Activated CD4-positive, alpha-beta T cell treated with anti-CD3 and anti-CD28 coated beads, Interleukin-2, amount 50 U/mL, for 4 hours (primary cell): ENCODE data around the gene TGFBI.
"Not testable (repeated sequence)": the region's sequence is repeated elsewhere in the genome, so short reads cannot be mapped to it uniquely, and the experiment has no call there.

Experiments used
- DNase-seq, 2 experiments: peaks; one replicate each; pipeline ENCODE4 v3.0.0-alpha.2; 2020

TGFBI gene

GRCh38 chr5:136027311-136027710 lies 1.5 kb upstream of the TGFBI start:
- DNase-seq: no peak

DNA sequence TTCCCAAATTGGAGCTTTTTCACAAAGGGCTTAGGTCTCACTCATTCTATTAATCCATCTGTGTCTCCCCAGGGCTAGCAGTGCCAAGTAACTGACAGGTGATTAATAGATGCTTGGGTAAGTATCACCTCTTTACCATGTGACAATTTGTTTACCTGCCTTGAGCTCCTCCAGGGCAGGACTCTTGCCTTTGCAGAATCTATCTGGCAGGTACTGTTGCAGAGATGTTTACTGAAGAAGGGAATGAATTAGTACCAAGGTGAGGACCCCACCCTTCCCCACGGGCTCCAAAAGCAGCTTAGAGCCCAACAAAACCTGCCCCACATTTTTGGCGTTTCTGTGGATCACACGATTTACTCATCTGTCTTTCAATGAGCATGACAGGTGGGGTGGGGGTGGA lies 698 bp upstream of the TGFBI start:
- no peak for DNase-seq

DNA sequence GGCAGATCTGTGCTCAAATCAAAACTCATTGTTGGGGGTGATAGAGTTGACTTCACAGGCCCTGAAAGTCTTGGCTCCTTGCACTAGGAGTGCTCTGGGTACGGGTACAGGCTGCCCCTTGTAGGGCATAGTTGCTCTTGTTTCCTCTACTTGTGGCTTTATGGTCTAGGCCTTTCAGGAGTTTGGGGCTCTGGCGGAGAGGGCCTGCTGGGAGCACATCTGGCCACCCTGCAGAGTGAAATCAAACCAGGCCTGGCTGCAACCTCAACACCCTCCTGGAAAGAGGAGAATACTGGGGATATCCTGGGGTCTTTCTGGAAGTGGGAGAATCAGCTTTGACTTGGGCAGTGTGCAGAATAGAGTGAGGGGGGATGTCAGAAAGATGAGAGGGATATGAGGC lies 1.5 kb downstream of the TGFBI start:
- DNase-seq: no peak

- no peak for DNase-seq
Observed at GRCh38 chr5:136030956-136031611, 2.3 kb downstream of the TGFBI start.

DNA sequence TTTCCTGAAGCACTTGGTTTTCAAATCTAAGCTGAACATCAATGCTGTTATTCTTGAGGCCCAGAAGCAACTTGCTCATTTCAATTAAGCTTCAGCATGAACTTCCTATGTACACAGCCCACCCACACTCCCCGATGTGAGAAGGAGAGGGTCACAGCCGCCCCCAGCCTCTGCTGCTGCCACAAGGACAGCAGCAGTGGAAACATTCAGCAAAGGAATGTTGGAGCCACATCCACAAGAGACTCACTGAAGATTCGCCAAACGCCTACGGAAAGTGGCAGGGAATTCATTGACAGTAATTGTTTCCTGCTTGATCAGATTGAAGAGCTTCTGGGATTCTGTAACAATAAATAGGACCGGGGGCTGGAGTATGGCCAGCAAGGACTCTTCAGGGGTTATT lies 2.9 kb downstream of the TGFBI start:
- no peak for DNase-seq

GRCh38 chr5:136032564-136032963 lies 3.8 kb downstream of the TGFBI start:
- no peak for DNase-seq

GRCh38 chr5:136033234-136033633 lies 4.4 kb downstream of the TGFBI start:
- DNase-seq: no peak

GRCh38 chr5:136033848-136034247 lies 5.1 kb downstream of the TGFBI start:
- DNase-seq: no peak

DNA sequence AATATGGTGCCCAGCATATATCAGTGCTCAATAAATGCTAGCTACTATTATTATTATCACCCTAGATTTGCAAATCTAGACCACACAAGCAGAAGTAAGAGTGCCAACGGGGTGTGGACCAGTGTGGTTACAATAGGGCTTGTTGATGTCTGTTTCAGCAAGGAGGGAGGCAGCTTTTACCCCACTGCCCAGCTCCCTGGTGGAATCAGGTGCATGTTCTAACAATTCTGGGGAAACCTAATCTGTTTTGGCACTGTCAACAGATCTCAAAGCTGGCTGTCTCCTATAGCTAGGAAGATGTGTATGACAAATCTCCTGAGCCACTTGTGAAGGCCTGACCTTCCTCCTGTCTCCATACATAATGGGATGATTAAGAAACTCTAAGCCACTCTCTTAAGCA lies 5.7 kb downstream of the TGFBI start:
- no peak for DNase-seq

DNA sequence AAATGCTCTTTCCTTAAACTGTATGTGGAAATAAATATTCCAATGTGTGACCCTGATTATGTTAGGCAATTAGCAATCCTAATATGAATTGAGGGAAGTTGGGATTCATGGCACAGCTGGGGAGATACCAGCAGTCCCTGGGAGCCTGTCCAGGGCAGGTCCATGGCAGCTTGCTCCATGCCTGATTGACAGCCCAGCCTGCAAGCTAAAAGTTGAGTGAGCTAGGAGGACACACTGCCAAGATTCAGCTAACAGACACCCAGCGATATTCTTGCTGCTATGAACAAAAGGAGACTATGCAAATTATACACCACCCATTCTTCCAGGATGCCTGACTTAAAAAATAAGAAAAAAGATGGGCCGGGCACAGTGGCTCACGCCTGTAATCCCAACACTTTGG lies 6.2 kb downstream of the TGFBI start:
- no peak for DNase-seq

DNA sequence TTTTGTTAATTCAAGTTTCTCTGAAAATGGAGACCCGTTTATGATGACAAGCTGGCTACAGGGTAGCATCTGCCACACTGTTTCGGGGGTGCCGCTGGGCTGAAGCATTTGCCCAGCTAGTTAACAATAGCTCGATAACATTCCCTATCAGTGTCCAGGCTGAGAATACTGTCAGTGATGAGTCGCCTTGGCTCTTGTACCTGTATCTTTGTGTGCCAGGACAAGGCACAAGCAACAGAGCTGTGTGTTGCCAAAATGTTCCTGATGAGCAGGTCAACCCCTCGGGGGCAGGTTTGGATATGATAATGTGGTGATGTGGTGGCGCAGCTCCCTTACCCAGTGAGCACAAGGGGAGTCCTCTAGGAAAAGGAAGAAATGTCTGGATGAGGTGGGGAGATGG lies 7.0 kb downstream of the TGFBI start:
- DNase-seq: no peak

- DNase-seq: no peak
Observed at GRCh38 chr5:136036293-136036911, 7.6 kb downstream of the TGFBI start.

DNA sequence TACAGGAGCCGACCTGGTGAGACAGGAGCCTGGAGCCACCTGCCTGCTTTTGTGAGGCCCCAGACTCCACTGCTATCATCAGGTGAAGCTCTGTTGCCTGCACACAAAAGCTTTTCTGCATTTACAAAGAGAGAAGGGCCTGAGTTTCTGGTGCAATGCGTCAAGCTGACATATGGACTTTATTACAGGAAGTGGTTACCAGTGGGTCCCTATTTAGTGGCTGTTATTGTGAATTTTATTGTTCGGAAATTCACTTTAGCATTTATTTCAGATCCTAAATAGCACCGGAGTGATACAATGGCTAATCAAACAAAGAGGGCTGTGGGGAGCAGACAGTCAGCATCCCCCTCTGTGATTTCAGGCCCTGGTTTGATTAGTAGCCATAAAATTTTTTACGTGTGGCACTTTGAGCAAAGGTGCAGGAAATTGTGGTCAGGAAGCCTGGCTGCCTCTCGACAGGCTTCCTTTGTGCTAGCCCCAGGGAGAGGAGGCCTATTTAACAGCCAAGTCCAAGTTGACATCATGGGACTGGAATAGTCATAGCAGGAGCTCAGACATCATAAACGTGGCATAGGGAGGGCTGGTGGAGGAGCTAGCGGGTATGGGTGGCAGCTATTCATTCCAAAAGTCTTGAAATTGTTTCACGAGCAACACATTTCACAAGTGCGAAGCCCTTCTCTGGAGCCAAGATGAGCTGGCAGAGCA lies 8.4 kb downstream of the TGFBI start:
- no peak for DNase-seq

DNA sequence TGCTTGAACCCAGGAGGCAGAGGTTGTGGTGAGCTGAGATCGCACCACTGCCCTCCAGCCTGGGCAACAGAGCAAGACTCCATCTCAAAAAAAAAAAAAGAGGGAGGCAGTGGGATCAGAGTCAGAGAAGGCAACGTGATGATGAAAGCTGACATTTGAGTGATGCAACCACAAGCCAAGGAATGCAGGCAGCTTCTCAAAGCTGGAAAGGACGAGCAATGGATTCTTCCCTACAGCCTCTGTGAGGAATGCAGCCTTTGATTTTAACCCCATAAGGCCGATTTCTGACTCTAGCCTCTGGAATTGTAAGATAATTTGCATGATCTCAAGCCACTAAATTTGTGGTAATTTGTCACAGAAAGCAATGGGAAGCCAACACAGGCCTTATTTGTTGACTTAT lies 9.8 kb downstream of the TGFBI start:
- DNase-seq: no peak

GRCh38 chr5:136039202-136039601 lies 10.4 kb downstream of the TGFBI start:
- no peak for DNase-seq

DNA sequence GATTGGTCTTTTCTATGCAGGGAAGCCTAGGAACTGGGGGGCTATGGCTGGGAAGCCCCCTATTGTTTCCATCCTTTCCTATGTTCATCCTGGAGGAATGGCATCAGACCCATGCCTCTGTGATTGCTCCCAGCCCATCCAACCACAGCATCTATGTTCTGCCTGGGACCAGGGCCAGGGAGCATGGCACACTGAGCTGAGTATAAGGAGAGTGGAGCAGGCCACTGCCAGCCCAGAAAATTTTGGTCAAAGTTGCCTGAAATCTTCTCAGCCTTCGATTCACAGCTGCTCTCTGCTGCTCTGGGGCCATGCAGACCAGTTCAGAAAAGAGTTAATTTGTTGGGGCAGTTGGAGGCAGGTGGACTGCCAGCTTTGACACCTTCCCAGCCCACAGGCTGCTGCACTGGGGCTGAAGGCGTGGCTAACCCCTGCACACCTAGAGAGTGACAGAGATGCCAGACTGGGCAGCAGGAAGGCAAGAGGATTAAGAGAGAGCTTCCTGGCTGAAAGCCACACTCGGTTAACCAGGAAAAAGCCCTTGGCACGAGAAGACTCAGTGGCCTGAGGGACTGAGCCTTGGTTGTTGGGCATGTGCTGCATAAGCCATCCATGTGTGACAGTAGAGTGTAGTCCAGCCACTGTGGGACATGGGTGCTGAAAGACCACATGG lies 12.1 kb downstream of the TGFBI start:
- DNase-seq: no peak

- no peak for DNase-seq
Observed at GRCh38 chr5:136042156-136042555, 13.4 kb downstream of the TGFBI start.

DNA sequence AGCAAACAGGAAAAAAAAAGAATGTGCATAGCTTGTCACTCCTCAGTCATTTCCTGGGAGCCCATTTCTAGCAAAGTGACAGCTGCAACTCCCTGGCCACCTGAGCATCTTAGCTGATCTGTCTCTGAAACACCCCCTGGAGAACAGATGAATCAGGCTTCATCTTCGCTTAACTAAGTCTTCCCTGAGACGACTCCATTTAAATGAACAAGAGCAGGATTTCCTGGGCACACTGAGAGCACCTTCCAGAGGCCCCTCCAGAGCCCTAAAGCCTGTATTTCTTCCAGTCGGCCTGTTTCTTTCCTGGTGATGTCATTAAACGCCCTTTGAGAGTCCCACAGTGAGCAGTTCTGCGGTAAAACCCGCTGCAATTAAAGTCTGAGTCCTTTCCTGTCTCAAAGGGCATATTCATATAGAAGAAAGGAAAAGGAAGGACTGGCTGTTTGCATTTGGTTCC lies 13.9 kb downstream of the TGFBI start:
- no peak for DNase-seq

GRCh38 chr5:136043551-136043950 lies 14.8 kb downstream of the TGFBI start:
- no peak for DNase-seq

- no peak for DNase-seq
Observed at GRCh38 chr5:136043968-136044610, 15.3 kb downstream of the TGFBI start.

- not testable (repeated sequence) for DNase-seq
Observed at GRCh38 chr5:136045026-136045425, 16.2 kb downstream of the TGFBI start.

DNA sequence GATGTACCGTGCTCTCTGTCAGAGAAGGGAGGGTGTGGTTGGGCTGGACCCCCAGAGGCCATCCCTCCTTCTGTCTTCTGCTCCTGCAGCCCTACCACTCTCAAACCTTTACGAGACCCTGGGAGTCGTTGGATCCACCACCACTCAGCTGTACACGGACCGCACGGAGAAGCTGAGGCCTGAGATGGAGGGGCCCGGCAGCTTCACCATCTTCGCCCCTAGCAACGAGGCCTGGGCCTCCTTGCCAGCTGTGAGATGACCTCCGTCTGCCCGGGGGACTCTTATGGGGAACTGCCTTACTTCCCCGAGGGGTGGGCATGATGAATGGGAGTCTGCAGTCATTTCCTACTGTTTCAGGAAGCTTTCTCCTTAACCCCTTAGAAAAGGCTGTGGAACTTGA lies 17.5 kb downstream of the TGFBI start:
- no peak for DNase-seq

DNA sequence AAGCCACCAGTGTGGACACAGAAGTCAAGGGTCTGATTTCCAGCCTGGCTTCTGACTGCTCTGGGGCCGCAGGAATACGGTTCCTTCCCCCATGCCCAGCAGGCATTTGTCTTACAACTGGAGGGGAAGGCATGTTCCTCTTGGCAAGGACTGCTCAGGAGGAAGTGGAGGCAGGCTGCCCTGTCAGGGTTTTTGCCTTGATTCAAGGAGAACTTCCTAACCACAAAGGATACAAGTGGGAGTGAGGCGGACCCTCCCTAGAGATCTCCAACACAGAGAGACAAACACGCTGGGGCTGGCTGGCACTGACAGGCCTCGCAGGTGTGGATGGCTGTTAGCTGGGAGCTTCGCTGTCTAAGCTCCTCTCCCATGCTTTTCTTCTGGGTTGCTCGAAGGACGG lies 19.1 kb downstream of the TGFBI start:
- DNase-seq: no peak
